IMR-90 (cell line): ENCODE results near the gene S100A6. TPM values are rescaled to one million over a fixed set of nuclear protein-coding genes. Genes with fewer than 3 reads are reported as not detected.

Experiments used
- ATAC-seq: fragments of 200-7000 bp; cut with Tn5 transposase; 2 replicates; pipeline ENCODE4 v1.9.1; 2020; ENCODE audit warnings: low read depth, mild to moderate bottlenecking, moderate library complexity
- BruUV-seq: library from RNA; stranded (reverse); fragments of 400-500 nt; replicated peaks from 2 replicates; lab custom pipeline; 2021; lab: Mats Ljungman, UMichigan
- CTCF ChIA-PET: fragments of 300-600 bp; formaldehyde crosslinking; extraction: SDS; loops from one replicate; lab custom pipeline; 2021; ENCODE audit warnings: antibody characterized with exemption; lab: Yijun Ruan, JAX
- POLR2A ChIA-PET: fragments of 300-600 bp; sonication (Branson Sonifier 250); formaldehyde crosslinking; loops from one replicate; lab custom pipeline; 2022; ENCODE audit warnings: antibody characterized with exemption; ENCODE audit not compliant: unreplicated experiment; lab: Charles Lee
- DNase-seq: peaks from one replicate; pipeline ENCODE4 v3.0.0; 2013
- H2AFZ ChIP-seq: replicated peaks from 2 replicates; pipeline ENCODE3; 2013; ENCODE audit warnings: low read length, mild to moderate bottlenecking; ENCODE audit not compliant: poor library complexity
- H2AK5ac ChIP-seq: 2 replicates; pipeline ENCODE4 v1.6.1; 2013; ENCODE audit warnings: low read depth, low read length, inconsistent platforms
- H2AK9ac ChIP-seq: replicated peaks from 2 replicates; pipeline ENCODE3; 2013; ENCODE audit warnings: mild to moderate bottlenecking, low read depth, low read length, moderate library complexity; ENCODE audit not compliant: poor library complexity
- H2BK120ac ChIP-seq: 2 replicates; pipeline ENCODE4 v1.6.1; 2013; ENCODE audit warnings: low read depth, low read length, inconsistent platforms
- H2BK15ac ChIP-seq: 3 replicates; pipeline ENCODE4 v1.6.1; 2013; ENCODE audit warnings: low read depth, low read length, inconsistent platforms
- H2BK20ac ChIP-seq: 2 replicates; pipeline ENCODE4 v1.6.1; 2013; ENCODE audit warnings: low read depth, mild to moderate bottlenecking, inconsistent platforms, low read length, moderate library complexity
- H2BK5ac ChIP-seq: 2 replicates; pipeline ENCODE4 v1.6.1; 2013; ENCODE audit warnings: mild to moderate bottlenecking, low read depth, low read length, inconsistent platforms; ENCODE audit not compliant: poor library complexity, severe bottlenecking
- H3K14ac ChIP-seq: replicated peaks from 2 replicates; pipeline ENCODE4 v1.6.1; 2013; ENCODE audit warnings: low read depth, low read length, inconsistent platforms
- H3K18ac ChIP-seq: 2 replicates; pipeline ENCODE4 v1.6.1; 2013; ENCODE audit warnings: low read depth, low read length, control low read depth
- H3K23ac ChIP-seq: 2 replicates; pipeline ENCODE4 v1.6.1; 2013; ENCODE audit warnings: low read depth, low read length, inconsistent platforms
- H3K27ac ChIP-seq: 2 replicates; pipeline ENCODE4 v1.5.1; 2013; ENCODE audit warnings: mild to moderate bottlenecking, control low read depth, low read length; ENCODE audit not compliant: insufficient read depth
- H3K27me3 ChIP-seq: 2 replicates; pipeline ENCODE4 v1.6.1; 2013; ENCODE audit warnings: low read length; ENCODE audit not compliant: control insufficient read depth, insufficient read depth
- H3K36me3 ChIP-seq: 2 replicates; pipeline ENCODE4 v1.6.1; 2013; ENCODE audit warnings: low read length, mixed read lengths; ENCODE audit not compliant: control insufficient read depth, insufficient read depth
- H3K4ac ChIP-seq: 2 replicates; pipeline ENCODE4 v1.6.1; 2013; ENCODE audit warnings: low read depth, low read length, inconsistent platforms
- H3K4me1 ChIP-seq: 2 replicates; pipeline ENCODE4 v1.6.1; 2013; ENCODE audit warnings: low read length, mixed read lengths; ENCODE audit not compliant: control insufficient read depth, insufficient read depth
- H3K4me2 ChIP-seq: 2 replicates; pipeline ENCODE4 v1.6.1; 2013; ENCODE audit warnings: low read depth, mild to moderate bottlenecking, control low read depth, low read length, moderate library complexity
- H3K4me3 ChIP-seq: 2 replicates; pipeline ENCODE4 v1.5.1; 2013; ENCODE audit warnings: low read depth, mild to moderate bottlenecking, control low read depth, low read length, moderate library complexity; ENCODE audit not compliant: insufficient read depth
- H3K56ac ChIP-seq: 2 replicates; pipeline ENCODE4 v1.6.1; 2013; ENCODE audit warnings: low read length, inconsistent platforms; ENCODE audit not compliant: insufficient read depth; ENCODE audit errors: extremely low read depth
- H3K79me1 ChIP-seq, 2 experiments: 2 replicates each; pipeline ENCODE4 v1.6.1; 2013; ENCODE audit warnings: low read length in 2 of 2, inconsistent platforms in 1 of 2, low read depth in 1 of 2
- H3K9ac ChIP-seq: 2 replicates; pipeline ENCODE4 v1.6.1; 2013; ENCODE audit warnings: low read depth, low read length, control low read depth
- H3K9me1 ChIP-seq: 2 replicates; pipeline ENCODE4 v1.6.1; 2013; ENCODE audit warnings: low read length, inconsistent platforms; ENCODE audit not compliant: insufficient read depth
- H3K9me3 ChIP-seq: 2 replicates; pipeline ENCODE4 v1.6.1; 2013; ENCODE audit warnings: low read length; ENCODE audit not compliant: control insufficient read depth, insufficient read depth
- H4K20me1 ChIP-seq: 2 replicates; pipeline ENCODE4 v1.6.1; 2013; ENCODE audit warnings: low read length, inconsistent platforms; ENCODE audit not compliant: insufficient read depth
- H4K5ac ChIP-seq: 2 replicates; pipeline ENCODE4 v1.6.1; 2013; ENCODE audit warnings: mild to moderate bottlenecking, low read depth, low read length, control low read depth
- H4K8ac ChIP-seq, 2 experiments: 2 replicates each; pipeline ENCODE4 v1.6.1; 2013; ENCODE audit warnings: low read depth in 2 of 2, low read length in 2 of 2, control low read depth in 1 of 2, inconsistent platforms in 1 of 2
- H4K91ac ChIP-seq: 2 replicates; pipeline ENCODE4 v1.6.1; 2013; ENCODE audit warnings: low read depth, low read length, inconsistent platforms; ENCODE audit not compliant: insufficient read depth
- CEBPB ChIP-seq: IDR thresholded peaks from 2 replicates; pipeline ENCODE4 v1.6.1; 2012; ENCODE audit warnings: low read depth, low read length, improper control_type of control experiment
- FOS ChIP-seq: fragments of 150-350 bp; IDR thresholded peaks from 2 replicates; pipeline ENCODE4 v1.6.1; 2016; ENCODE audit warnings: low read depth, low read length
- MAFK ChIP-seq: IDR thresholded peaks from 2 replicates; pipeline ENCODE4 v1.6.1; 2012; ENCODE audit warnings: low read depth, low read length, improper control_type of control experiment
- MAZ ChIP-seq: IDR thresholded peaks from 2 replicates; pipeline ENCODE4 v1.6.1; 2012; ENCODE audit warnings: low read depth, mild to moderate bottlenecking, low read length, improper control_type of control experiment, moderate library complexity, borderline replicate concordance
- MXI1 ChIP-seq: IDR thresholded peaks from 2 replicates; pipeline ENCODE4 v1.6.1; 2012; ENCODE audit warnings: low read depth, mild to moderate bottlenecking, low read length, moderate library complexity, borderline replicate concordance
- NFE2L2 ChIP-seq: fragments of 150-350 bp; IDR thresholded peaks from 2 replicates; pipeline ENCODE4 v1.6.1; 2016; ENCODE audit warnings: low read depth, mild to moderate bottlenecking, low read length
- POLR2A ChIP-seq: IDR thresholded peaks from 2 replicates; pipeline ENCODE4 v1.6.1; 2012; ENCODE audit warnings: mild to moderate bottlenecking, low read depth, low read length
- RAD21 ChIP-seq: IDR thresholded peaks from 2 replicates; pipeline ENCODE4 v1.6.1; 2012; ENCODE audit warnings: low read length, improper control_type of control experiment
- RCOR1 ChIP-seq: IDR thresholded peaks from 2 replicates; pipeline ENCODE4 v1.6.1; 2012; ENCODE audit warnings: mild to moderate bottlenecking, low read length, improper control_type of control experiment; ENCODE audit not compliant: insufficient replicate concordance
- RFX5 ChIP-seq: IDR thresholded peaks from 2 replicates; pipeline ENCODE4 v1.8.0; 2012; ENCODE audit warnings: low read depth, mild to moderate bottlenecking, low read length, moderate library complexity
- WGBS, 2 experiments: methylation state at CpG; one replicate each; pipeline versions ENCODE4 v1.1.5 to v1.1.7; 2013; ENCODE audit warnings: missing lambda C conversion rate in 2 of 2; ENCODE audit not compliant: insufficient read length in 1 of 2; ENCODE audit errors: extremely low coverage in 2 of 2; 5-methylcytosine and 5-hydroxymethylcytosine counted together
- dilution Hi-C: fragments of 300-500 bp; cut with HindIII; formaldehyde crosslinking; loops from one replicate; pipeline ENCODE4 v1.14.3; 2018; ENCODE audit warnings: low sequenced_read_pairs; ENCODE audit not compliant: unreplicated experiment
- in situ Hi-C: fragments of 300-500 bp; cut with MboI; formaldehyde crosslinking; loops from 3 replicates; pipeline ENCODE4 v1.14.3; 2019; ENCODE audit warnings: low sequenced_read_pairs, inconsistent platforms, mixed read lengths
- intact Hi-C: fragments of 100-400 bp; cut with micrococcal nuclease; formaldehyde crosslinking; loops from 2 replicates; pipeline ENCODE4 v1.10.0; 2022
- polyA plus RNA-seq, 3 experiments: library from polyadenylated mRNA; depleted of rRNA; stranded (reverse); fragments of >200 nt; gene quantifications; 2 replicates each; pipeline ENCODE4 v1.2.3, GENCODE V29; 2012; ENCODE audit warnings: low replicate concordance in 1 of 3
- total RNA-seq: library from RNA; depleted of rRNA; stranded (reverse); fragments of >200 nt; gene quantifications from 2 replicates; pipeline ENCODE4 v1.2.3, GENCODE V29; 2012
- TF ChIP-seq, protein P1 (sequence below): conservative IDR thresholded peaks from 2 replicates; pipeline ENCODE4 v1.5.1; 2012; ENCODE audit warnings: mild to moderate bottlenecking, low read depth, low read length, improper control_type of control experiment

Gene S100A6
- total and polyA plus RNA-seq, 2 of the 4 experiments (the other 2 are of a cell fraction), result 373 to 1,755 TPM

DNA sequence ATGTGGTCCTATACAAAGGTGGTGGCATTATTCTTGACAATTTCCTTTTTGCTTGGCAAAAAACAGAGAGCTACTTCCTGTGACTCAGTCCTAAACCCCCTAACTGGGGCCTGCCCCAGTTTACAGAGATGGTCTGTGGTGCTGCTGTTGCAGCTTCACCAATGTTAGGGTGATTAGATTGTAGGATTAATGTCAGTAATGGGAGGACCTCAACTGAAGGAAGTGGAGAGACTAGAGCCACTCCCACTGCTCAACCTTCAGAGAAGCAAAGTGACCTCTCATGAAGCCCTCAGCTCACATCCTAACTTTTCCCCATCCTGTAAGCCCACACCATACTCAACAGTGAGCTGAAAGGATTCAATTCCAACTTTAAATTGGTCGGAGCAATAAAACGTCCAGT is 3.6 kb downstream of the S100A6 start (continued):
- TF ChIP-seq CEBPB, result no peak

DNA sequence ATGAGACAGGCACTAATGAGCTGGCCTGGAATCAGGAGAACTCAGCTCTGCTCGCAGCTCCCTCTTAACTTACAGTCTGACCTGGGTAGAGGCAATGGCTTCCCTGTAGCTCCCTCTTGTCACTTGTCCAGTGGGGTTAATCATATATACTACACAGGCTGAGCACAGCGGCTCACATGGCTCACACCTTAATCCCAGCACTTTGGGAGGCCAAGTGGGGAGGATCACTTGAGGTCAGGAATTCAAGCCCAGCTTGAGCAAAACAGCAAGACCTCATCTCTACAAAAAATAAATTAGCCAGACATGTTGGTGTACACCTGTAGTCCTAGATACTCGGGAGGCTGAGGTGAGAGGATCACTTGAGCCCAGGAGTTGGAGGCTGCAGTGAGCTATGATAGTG is 4.2 kb downstream of the S100A6 start:
- WGBS, 2 experiments, result no CpG with 5 or more reads among the region's 3 CpGs
- peak overlapping the region; percentile 49; the same call in 1 of the 2 replicates for H3K4ac ChIP-seq
- no peak overlapping the region for H4K91ac ChIP-seq
- peaks cover 27% of the 10 kb centered on the region for H3K4me1 ChIP-seq
- ChIA-PET POLR2A (interaction anchor here (0.8 to 1.5 kb wide), 4 partner anchors 13 to 103 kb away, joined by 3 to 4 read pairs (median 4); partner anchors contain the start of genes CHTOP and S100A13), CTCF (interaction anchor here (1.1 to 2.8 kb wide), 5 partner anchors 21 to 127 kb away, joined by 3 to 19 read pairs (median 6); partner anchors contain the start of gene S100A13)
- in situ Hi-C loops (loop anchor here (5.0 to 25.0 kb wide), 2 partner anchors 36 to 431 kb away; partner anchors contain the start of genes CREB3L4, CRTC2, S100A2 and SLC39A1), intact Hi-C loops (loop anchor here (5.0 kb wide), 2 partner anchors 96 to 141 kb away; partner anchors contain the start of genes ILF2, S100A1 and S100A13), dilution Hi-C loops (no loop called here)
- no peak overlapping the region for H3K27ac ChIP-seq
- H2AFZ ChIP-seq, result no peak overlapping the region
- H4K5ac ChIP-seq, result no peak overlapping the region
- no peak for DNase-seq
- no peak overlapping the region for H2BK20ac ChIP-seq
- no peak overlapping the region for H3K14ac ChIP-seq
- no peak overlapping the region; the same call in 1 of the 2 replicates for H3K23ac ChIP-seq
- H3K18ac ChIP-seq, result no peak overlapping the region
- no TSS peak for BruUV-seq
- no peak overlapping the region for H3K4me2 ChIP-seq
- 0 out of 2 replicates have a peak overlapping the region, but pooled peaks have one; percentile 11 for H2AK5ac ChIP-seq
- H2AK9ac ChIP-seq, result no peak overlapping the region
- H4K20me1 ChIP-seq, result peaks cover 18% of the 10 kb centered on the region
- H3K9me1 ChIP-seq, result peaks cover 14% of the 10 kb centered on the region
- H2BK15ac ChIP-seq, result no peak overlapping the region
- H3K9ac ChIP-seq, result no peak overlapping the region
- TF ChIP-seq, protein P1, sequence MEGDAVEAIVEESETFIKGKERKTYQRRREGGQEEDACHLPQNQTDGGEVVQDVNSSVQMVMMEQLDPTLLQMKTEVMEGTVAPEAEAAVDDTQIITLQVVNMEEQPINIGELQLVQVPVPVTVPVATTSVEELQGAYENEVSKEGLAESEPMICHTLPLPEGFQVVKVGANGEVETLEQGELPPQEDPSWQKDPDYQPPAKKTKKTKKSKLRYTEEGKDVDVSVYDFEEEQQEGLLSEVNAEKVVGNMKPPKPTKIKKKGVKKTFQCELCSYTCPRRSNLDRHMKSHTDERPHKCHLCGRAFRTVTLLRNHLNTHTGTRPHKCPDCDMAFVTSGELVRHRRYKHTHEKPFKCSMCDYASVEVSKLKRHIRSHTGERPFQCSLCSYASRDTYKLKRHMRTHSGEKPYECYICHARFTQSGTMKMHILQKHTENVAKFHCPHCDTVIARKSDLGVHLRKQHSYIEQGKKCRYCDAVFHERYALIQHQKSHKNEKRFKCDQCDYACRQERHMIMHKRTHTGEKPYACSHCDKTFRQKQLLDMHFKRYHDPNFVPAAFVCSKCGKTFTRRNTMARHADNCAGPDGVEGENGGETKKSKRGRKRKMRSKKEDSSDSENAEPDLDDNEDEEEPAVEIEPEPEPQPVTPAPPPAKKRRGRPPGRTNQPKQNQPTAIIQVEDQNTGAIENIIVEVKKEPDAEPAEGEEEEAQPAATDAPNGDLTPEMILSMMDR, result no peak
- TF ChIP-seq RAD21 (no peak), RFX5 (no peak), MAFK (no peak), FOS (no peak), RCOR1 (no peak), MAZ (no peak), NFE2L2 (no peak), MXI1 (no peak), POLR2A (no peak)
- no peak overlapping the region for H3K56ac ChIP-seq
- H3K27me3 ChIP-seq, result no peaks in the 10 kb centered on the region
- peaks cover 4 to 51% of the 10 kb centered on the region in 2 experiments; a peak in 3 of 4 replicates for H3K79me1 ChIP-seq
- H3K36me3 ChIP-seq, result peaks cover 11% of the 10 kb centered on the region
- no peaks in the 10 kb centered on the region for H3K9me3 ChIP-seq
- no peak overlapping the region for H3K4me3 ChIP-seq
- no peak overlapping the region for H2BK5ac ChIP-seq
- H4K8ac ChIP-seq, result 0 out of 4 replicates have a peak overlapping the region, but pooled peaks of 1 of the 2 experiments have one; percentile 21
- H2BK120ac ChIP-seq, result no peak overlapping the region
- no peak for ATAC-seq
